A673 (cell line): ENCODE measurements around the gene TBC1D5.

ENCODE experiments used
- EZH2 ChIP-seq: fragments of 200-600 bp; sonication (generic); IDR thresholded peaks from 2 replicates; pipeline ENCODE4 v1.6.1; 2017; ENCODE audit warnings: borderline replicate concordance, low read depth, mild to moderate bottlenecking, mixed read lengths, antibody characterized with exemption, low read length; ENCODE audit not compliant: poor library complexity, severe bottlenecking
- TF ChIP-seq, protein P1 (sequence below): fragments of 300-800, 200-600 bp; sonication (generic); conservative IDR thresholded peaks from 2 replicates; pipeline ENCODE4 v1.5.1; 2017; ENCODE audit warnings: low read depth, mild to moderate bottlenecking, antibody characterized with exemption, low read length, moderate library complexity, mixed read lengths

GRCh38 chr3:17749281-17749680 lies 6.8 kb upstream of the TBC1D5 start:
- TF ChIP-seq EZH2 = no peak
- TF ChIP-seq, protein P1, sequence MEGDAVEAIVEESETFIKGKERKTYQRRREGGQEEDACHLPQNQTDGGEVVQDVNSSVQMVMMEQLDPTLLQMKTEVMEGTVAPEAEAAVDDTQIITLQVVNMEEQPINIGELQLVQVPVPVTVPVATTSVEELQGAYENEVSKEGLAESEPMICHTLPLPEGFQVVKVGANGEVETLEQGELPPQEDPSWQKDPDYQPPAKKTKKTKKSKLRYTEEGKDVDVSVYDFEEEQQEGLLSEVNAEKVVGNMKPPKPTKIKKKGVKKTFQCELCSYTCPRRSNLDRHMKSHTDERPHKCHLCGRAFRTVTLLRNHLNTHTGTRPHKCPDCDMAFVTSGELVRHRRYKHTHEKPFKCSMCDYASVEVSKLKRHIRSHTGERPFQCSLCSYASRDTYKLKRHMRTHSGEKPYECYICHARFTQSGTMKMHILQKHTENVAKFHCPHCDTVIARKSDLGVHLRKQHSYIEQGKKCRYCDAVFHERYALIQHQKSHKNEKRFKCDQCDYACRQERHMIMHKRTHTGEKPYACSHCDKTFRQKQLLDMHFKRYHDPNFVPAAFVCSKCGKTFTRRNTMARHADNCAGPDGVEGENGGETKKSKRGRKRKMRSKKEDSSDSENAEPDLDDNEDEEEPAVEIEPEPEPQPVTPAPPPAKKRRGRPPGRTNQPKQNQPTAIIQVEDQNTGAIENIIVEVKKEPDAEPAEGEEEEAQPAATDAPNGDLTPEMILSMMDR = no peak
